SK-N-SH (cell line): ENCODE data around the gene MFAP4. TPM values are rescaled to one million over a fixed set of nuclear protein-coding genes. Genes with fewer than 3 reads are reported as not detected.

ENCODE experiments used
- CTCF ChIA-PET: fragments of 300-600, 350-600 bp; formaldehyde crosslinking; extraction: SDS; loops from one replicate; lab custom pipeline; 2021; lab: Yijun Ruan, JAX
- POLR2A ChIA-PET: fragments of 350-600 bp; sonication (Branson Sonifier 250); formaldehyde crosslinking; extraction: SDS; loops from one replicate; lab custom pipeline; 2020; ENCODE audit warnings: antibody characterized with exemption, inconsistent platforms; lab: Yijun Ruan, JAX
- DNase-seq: peaks from one replicate; pipeline ENCODE4 v3.0.0; 2012
- H2AFZ ChIP-seq: fragments of 200-600 bp; sonication (generic); 2 replicates; pipeline ENCODE4 v1.8.1; 2016; ENCODE audit warnings: antibody characterized with exemption, mild to moderate bottlenecking, low read depth
- H3F3A ChIP-seq: fragments of 200-600 bp; sonication (generic); replicated peaks from 2 replicates; pipeline ENCODE3; 2016; ENCODE audit warnings: antibody characterized with exemption, mild to moderate bottlenecking; ENCODE audit not compliant: insufficient read depth
- H3K27ac ChIP-seq, 2 experiments: fragments of 200-500 bp in 1 of 2; fragments of 200-600 bp in 1 of 2; sonication (Bioruptor generic) in 1 of 2; sonication (generic), shearing (Covaris generic) in 1 of 2; 2 replicates each; pipeline versions ENCODE4 v1.5.1 to v1.6.1; 2014 to 2016; ENCODE audit warnings: low read depth in 2 of 2, inconsistent platforms in 1 of 2, low read length in 1 of 2, mild to moderate bottlenecking in 1 of 2, mixed read lengths in 1 of 2
- H3K27me3 ChIP-seq: fragments of 200-600 bp; sonication (generic), shearing (Covaris generic); 2 replicates; pipeline ENCODE4 v1.6.1; 2016; ENCODE audit warnings: mixed run types; ENCODE audit not compliant: insufficient read depth
- H3K36me3 ChIP-seq, 2 experiments: fragments of 200-500 bp in 1 of 2; fragments of 200-600 bp in 1 of 2; sonication (Bioruptor generic) in 1 of 2; sonication (generic) in 1 of 2; replicated peaks in 1 of 2; 2 replicates each; pipeline versions ENCODE3 to v1.5.1; 2014 to 2016; ENCODE audit warnings: low read length in 1 of 2, mild to moderate bottlenecking in 1 of 2; ENCODE audit not compliant: insufficient read depth in 2 of 2, control insufficient read depth in 1 of 2
- H3K4me1 ChIP-seq, 2 experiments: fragments of 200-500 bp in 1 of 2; fragments of 200-600 bp in 1 of 2; sonication (Bioruptor generic) in 1 of 2; sonication (generic), shearing (Covaris generic) in 1 of 2; 2 replicates each; pipeline versions ENCODE4 v1.5.1 to v1.6.1; 2014 to 2016; ENCODE audit warnings: low read depth in 1 of 2, low read length in 1 of 2, mixed run types in 1 of 2; ENCODE audit not compliant: insufficient read depth in 2 of 2, control insufficient read depth in 1 of 2
- H3K4me2 ChIP-seq: fragments of 200-600 bp; sonication (generic), shearing (Covaris generic); 2 replicates; pipeline ENCODE4 v1.6.1; 2017; ENCODE audit warnings: mixed run types
- H3K4me3 ChIP-seq, 2 experiments: fragments of 200-500 bp in 1 of 2; fragments of 200-600 bp in 1 of 2; sonication (Bioruptor generic) in 1 of 2; sonication (generic), shearing (Covaris generic) in 1 of 2; 2 replicates each; pipeline versions ENCODE4 v1.5.1 to v1.8.1; 2014 to 2016; ENCODE audit warnings: low read depth in 2 of 2, inconsistent platforms in 1 of 2, low read length in 1 of 2, mild to moderate bottlenecking in 1 of 2, mixed read lengths in 1 of 2, moderate library complexity in 1 of 2
- H3K79me2 ChIP-seq: fragments of 200-600 bp; sonication (generic); 2 replicates; pipeline ENCODE4 v1.8.1; 2017; ENCODE audit warnings: mild to moderate bottlenecking; ENCODE audit not compliant: insufficient read depth
- H3K9ac ChIP-seq: fragments of 200-600 bp; sonication (generic); 2 replicates; pipeline ENCODE4 v1.6.1; 2017; ENCODE audit warnings: mixed run types
- H3K9me2 ChIP-seq: fragments of 200-600 bp; sonication (generic); 2 replicates; pipeline ENCODE4 v1.6.1; 2017; ENCODE audit warnings: mixed run types
- H3K9me3 ChIP-seq: fragments of 200-600 bp; sonication (generic); 2 replicates; pipeline ENCODE4 v1.6.1; 2017; ENCODE audit warnings: mixed run types, mild to moderate bottlenecking, moderate library complexity
- H4K20me1 ChIP-seq: fragments of 200-600 bp; sonication (generic); 2 replicates; pipeline ENCODE4 v1.6.1; 2017; ENCODE audit warnings: mild to moderate bottlenecking, mixed run types; ENCODE audit not compliant: insufficient read depth
- CHD2 ChIP-seq: fragments of 150-350 bp; IDR thresholded peaks from 2 replicates; pipeline ENCODE4 v1.6.1; 2018; ENCODE audit warnings: low read length; ENCODE audit not compliant: partially characterized antibody
- CTCF ChIP-seq: fragments of 200-600 bp; sonication (generic); IDR thresholded peaks from 2 replicates; pipeline ENCODE4 v1.6.1; 2017; ENCODE audit warnings: antibody characterized with exemption, mild to moderate bottlenecking, moderate library complexity
- ELF1 ChIP-seq: IDR thresholded peaks from 2 replicates; pipeline ENCODE4 v1.4.0; 2012
- EZH2phosphoT487 ChIP-seq: fragments of 200-600 bp; sonication (generic); IDR thresholded peaks from 2 replicates; pipeline ENCODE4 v1.6.1; 2017; ENCODE audit warnings: low read depth, mixed run types, mild to moderate bottlenecking, antibody characterized with exemption, moderate library complexity, borderline replicate concordance
- GATA2 ChIP-seq: sonication (generic); formaldehyde crosslinking; IDR thresholded peaks from 2 replicates; pipeline ENCODE4 v1.5.0; 2020; ENCODE audit warnings: mild to moderate bottlenecking, missing genetic modification reagents
- MAX ChIP-seq: IDR thresholded peaks from 2 replicates; pipeline ENCODE4 v1.4.0; 2012; ENCODE audit warnings: low read depth
- NRF1 ChIP-seq: IDR thresholded peaks from 2 replicates; pipeline ENCODE4 v1.6.1; 2012; ENCODE audit warnings: low read depth, mild to moderate bottlenecking, low read length
- RCOR1 ChIP-seq: fragments of 150-350 bp; IDR thresholded peaks from 2 replicates; pipeline ENCODE4 v1.6.1; 2017; ENCODE audit warnings: antibody characterized with exemption, low read length
- RFX5 ChIP-seq: IDR thresholded peaks from 2 replicates; pipeline ENCODE4 v1.6.1; 2012; ENCODE audit warnings: mild to moderate bottlenecking, improper control_type of control experiment, low read length
- TCF12 ChIP-seq: IDR thresholded peaks from 2 replicates; pipeline ENCODE4 v1.4.0; 2012
- TEAD4 ChIP-seq: IDR thresholded peaks from 2 replicates; pipeline ENCODE4 v1.4.0; 2012; ENCODE audit warnings: mild to moderate bottlenecking, borderline replicate concordance; ENCODE audit not compliant: insufficient read depth
- USF1 ChIP-seq: IDR thresholded peaks from 2 replicates; pipeline ENCODE4 v1.4.0; 2012; ENCODE audit warnings: low read depth, borderline replicate concordance
- ZBTB33 ChIP-seq: IDR thresholded peaks from 2 replicates; pipeline ENCODE4 v1.4.0; 2012; ENCODE audit warnings: low read depth, borderline replicate concordance
- WGBS: methylation state at CpG from one replicate; pipeline ENCODE4 v1.1.6; 2017; ENCODE audit warnings: low lambda C conversion rate; 5-methylcytosine and 5-hydroxymethylcytosine counted together
- polyA plus RNA-seq, 3 experiments: library from polyadenylated mRNA; depleted of rRNA; stranded (reverse); fragments of >200 nt; gene quantifications; 2 replicates each; pipeline ENCODE4 v1.2.3, GENCODE V29; 2012

MFAP4 gene
- polyA plus RNA-seq, 1 of the 3 experiments (the other 2 are of a cell fraction) = 120 TPM

- no peaks in the 10 kb centered on the region for H3K27me3 ChIP-seq
- DNase-seq = no peak
- peaks cover 20 to 44% of the 10 kb centered on the region in 2 experiments for H3K36me3 ChIP-seq
- H3K9me2 ChIP-seq = no peaks in the 10 kb centered on the region
- 78% methylated on average over 13 of the region's 13 CpGs for WGBS
- peaks cover 61% of the 10 kb centered on the region for H3K79me2 ChIP-seq
- H3K9me3 ChIP-seq = no peaks in the 10 kb centered on the region
- peaks cover 32% of the 10 kb centered on the region for H3F3A ChIP-seq
- POLR2A ChIA-PET = interaction anchor here (1.5 kb wide), 1 partner anchor 9 kb away, joined by 4 read pairs; no protein-coding TSS in a partner anchor
- H4K20me1 ChIP-seq = 0 out of 2 replicates have a peak, but pooled peaks cover 7% of the 10 kb centered on the region
- CTCF ChIA-PET = interaction anchor here (2.7 to 3.1 kb wide), 2 partner anchors 17 to 68 kb away, joined by 18 to 35 read pairs; partner anchors contain the start of gene B9D1
- peak overlapping the region; percentile 87 to 88 for H3K4me3 ChIP-seq
- H3K27ac ChIP-seq = peak overlapping the region; percentile 34 to 95; a peak in 2 of 4 replicates
- H3K4me1 ChIP-seq = peaks cover 12 to 43% of the 10 kb centered on the region in 2 experiments
- peak overlapping the region; percentile 96 for H3K4me2 ChIP-seq
- H3K9ac ChIP-seq = peak overlapping the region; percentile 88
- TF ChIP-seq RFX5 (no peak), CTCF (0 out of 2 replicates have a peak, but pooled peaks have one; percentile 12), EZH2phosphoT487 (no peak)
- TF ChIP-seq, all 33 proteins: peak for 1
- no peak overlapping the region for H2AFZ ChIP-seq
Measured at GRCh38 chr17:19379361-19380065, 7.5 kb downstream of the MFAP4 start.

- no peak for DNase-seq
- peaks cover 3 to 34% of the 10 kb centered on the region in 2 experiments; a peak in 3 of 4 replicates for H3K4me1 ChIP-seq
- no peaks in the 10 kb centered on the region for H3K27me3 ChIP-seq
- peaks cover 60% of the 10 kb centered on the region for H3K79me2 ChIP-seq
- WGBS = 18% methylated on average over 2 of the region's 69 CpGs
- H2AFZ ChIP-seq = peak within 1 kb of the TSS; percentile 75
- H3K9ac ChIP-seq = peak within 1 kb of the TSS; percentile 88
- peaks cover 20 to 40% of the 10 kb centered on the region in 2 experiments for H3K36me3 ChIP-seq
- H3F3A ChIP-seq = peaks cover 31% of the 10 kb centered on the region
- peak within 1 kb of the TSS; percentile 94 to 95 for H3K27ac ChIP-seq
- H3K9me3 ChIP-seq = no peaks in the 10 kb centered on the region
- H3K4me3 ChIP-seq = peak within 1 kb of the TSS; percentile 87 to 88
- CTCF ChIA-PET = interaction anchor here (0.6 to 3.1 kb wide), 8 partner anchors 10 to 69 kb away, joined by 3 to 35 read pairs (median 6); partner anchors contain the start of gene B9D1
- no peaks in the 10 kb centered on the region for H3K9me2 ChIP-seq
- no peaks in the 10 kb centered on the region for H4K20me1 ChIP-seq
- POLR2A ChIA-PET = interaction anchor here (0.9 to 2.2 kb wide), 9 partner anchors 8 to 69 kb away, joined by 3 to 29 read pairs (median 5); partner anchors contain the start of genes B9D1, MFAP4 and RNF112
- H3K4me2 ChIP-seq = peak within 1 kb of the TSS; percentile 96
- TF ChIP-seq TCF12 (no peak), ZBTB33 (no peak), CHD2 (peak; percentile 16), GATA2 (CRISPR knock-in tag) (no peak), USF1 (no peak), TEAD4 (0 out of 2 replicates have a peak, but pooled peaks have one; percentile 14), RFX5 (no peak), CTCF (no peak), ELF1 (no peak), RCOR1 (no peak), NRF1 (no peak), MAX (0 out of 2 replicates have a peak, but pooled peaks have one; percentile 6)
Measured at GRCh38 chr17:19378416-19379360, 8.3 kb downstream of the MFAP4 start, which contains the start of gene MAPK7. Gene MAPK7 (plus strand): TSS chr17:19378498. CDS start chr17:19378901, 403 bp downstream.
